Tibial nerve (tissue), 4 donors: ENCODE data around the gene CCDC188.

Experiments used
- EP300 ChIP-seq, 2 donors: sonication (generic); formaldehyde crosslinking; IDR thresholded peaks; one replicate each; pipeline ENCODE4 v1.6.1; 2017; ENCODE audit warnings: antibody characterized with exemption in 2 of 2, mild to moderate bottlenecking in 1 of 2
- POLR2A ChIP-seq, 2 donors: fragments of 450-650 bp; IDR thresholded peaks; one replicate each; pipeline ENCODE4 v1.6.1; 2017; ENCODE audit warnings: antibody characterized with exemption in 2 of 2, mild to moderate bottlenecking in 2 of 2, moderate library complexity in 2 of 2
- TF ChIP-seq, protein P1 (sequence below), 5 experiments: fragments of 200-600 bp in 3 of 5; fragments of 450-650 bp in 2 of 5; sonication (generic) in 3 of 5; IDR thresholded peaks; one replicate each; pipeline ENCODE4 v1.5.1; 2016 to 2019; ENCODE audit warnings: antibody characterized with exemption in 5 of 5, mild to moderate bottlenecking in 3 of 5, moderate library complexity in 2 of 5

DNA sequence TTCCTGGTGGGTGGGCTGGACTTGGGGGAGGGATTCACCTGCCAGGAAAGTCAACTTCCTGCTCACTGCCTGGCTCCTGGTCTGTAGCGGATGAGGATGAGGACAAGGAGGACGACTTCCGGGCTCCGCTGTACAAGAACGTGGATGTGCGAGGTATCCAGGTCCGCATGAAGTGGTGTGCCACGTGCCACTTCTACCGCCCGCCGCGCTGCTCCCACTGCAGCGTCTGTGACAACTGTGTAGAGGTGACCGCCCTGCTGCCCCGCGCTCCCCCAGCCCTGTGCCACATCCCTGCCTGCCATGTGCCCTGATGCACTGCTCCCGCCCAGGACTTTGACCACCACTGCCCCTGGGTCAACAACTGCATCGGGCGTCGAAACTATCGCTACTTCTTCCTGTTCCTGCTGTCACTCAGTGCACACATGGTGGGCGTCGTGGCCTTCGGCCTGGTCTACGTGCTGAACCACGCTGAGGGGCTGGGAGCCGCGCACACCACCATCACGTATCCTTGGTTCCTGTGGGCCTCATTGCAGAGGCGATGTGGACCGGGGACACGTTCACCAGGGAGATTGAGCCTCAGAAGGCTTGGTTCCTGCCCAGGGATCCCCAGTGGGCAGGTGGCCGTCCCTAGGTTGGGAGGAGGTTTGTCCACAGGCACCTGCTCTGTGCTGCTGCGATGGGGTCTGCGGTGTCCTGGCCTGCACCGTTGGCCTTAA, 11.3 kb downstream of the CCDC188 start:
- no peak for TF ChIP-seq POLR2A (IDR thresholded peaks at IDR 0.05)
- TF ChIP-seq, protein P1, sequence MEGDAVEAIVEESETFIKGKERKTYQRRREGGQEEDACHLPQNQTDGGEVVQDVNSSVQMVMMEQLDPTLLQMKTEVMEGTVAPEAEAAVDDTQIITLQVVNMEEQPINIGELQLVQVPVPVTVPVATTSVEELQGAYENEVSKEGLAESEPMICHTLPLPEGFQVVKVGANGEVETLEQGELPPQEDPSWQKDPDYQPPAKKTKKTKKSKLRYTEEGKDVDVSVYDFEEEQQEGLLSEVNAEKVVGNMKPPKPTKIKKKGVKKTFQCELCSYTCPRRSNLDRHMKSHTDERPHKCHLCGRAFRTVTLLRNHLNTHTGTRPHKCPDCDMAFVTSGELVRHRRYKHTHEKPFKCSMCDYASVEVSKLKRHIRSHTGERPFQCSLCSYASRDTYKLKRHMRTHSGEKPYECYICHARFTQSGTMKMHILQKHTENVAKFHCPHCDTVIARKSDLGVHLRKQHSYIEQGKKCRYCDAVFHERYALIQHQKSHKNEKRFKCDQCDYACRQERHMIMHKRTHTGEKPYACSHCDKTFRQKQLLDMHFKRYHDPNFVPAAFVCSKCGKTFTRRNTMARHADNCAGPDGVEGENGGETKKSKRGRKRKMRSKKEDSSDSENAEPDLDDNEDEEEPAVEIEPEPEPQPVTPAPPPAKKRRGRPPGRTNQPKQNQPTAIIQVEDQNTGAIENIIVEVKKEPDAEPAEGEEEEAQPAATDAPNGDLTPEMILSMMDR (IDR thresholded peaks at IDR 0.05), result no peak
- TF ChIP-seq EP300 (IDR thresholded peaks at IDR 0.05), result no peak
